NCI-H2196 treated with DMSO at 0.1 percent for 48 hours (cell line): ENCODE measurements around the gene EEF1AKMT4.
A peak's percentile ranks its signal among the peaks of the same experiment; 100 is the strongest.
"Not testable (repeated sequence)": the region's sequence is repeated elsewhere in the genome, so short reads cannot be mapped to it uniquely, and the experiment has no call there.

Experiments used
- DNase-seq: peaks from one replicate; lab custom pipeline; 2025; ENCODE audit not compliant: unreplicated experiment; lab: John Stamatoyannopoulos, UW

The EEF1AKMT4 gene

DNA sequence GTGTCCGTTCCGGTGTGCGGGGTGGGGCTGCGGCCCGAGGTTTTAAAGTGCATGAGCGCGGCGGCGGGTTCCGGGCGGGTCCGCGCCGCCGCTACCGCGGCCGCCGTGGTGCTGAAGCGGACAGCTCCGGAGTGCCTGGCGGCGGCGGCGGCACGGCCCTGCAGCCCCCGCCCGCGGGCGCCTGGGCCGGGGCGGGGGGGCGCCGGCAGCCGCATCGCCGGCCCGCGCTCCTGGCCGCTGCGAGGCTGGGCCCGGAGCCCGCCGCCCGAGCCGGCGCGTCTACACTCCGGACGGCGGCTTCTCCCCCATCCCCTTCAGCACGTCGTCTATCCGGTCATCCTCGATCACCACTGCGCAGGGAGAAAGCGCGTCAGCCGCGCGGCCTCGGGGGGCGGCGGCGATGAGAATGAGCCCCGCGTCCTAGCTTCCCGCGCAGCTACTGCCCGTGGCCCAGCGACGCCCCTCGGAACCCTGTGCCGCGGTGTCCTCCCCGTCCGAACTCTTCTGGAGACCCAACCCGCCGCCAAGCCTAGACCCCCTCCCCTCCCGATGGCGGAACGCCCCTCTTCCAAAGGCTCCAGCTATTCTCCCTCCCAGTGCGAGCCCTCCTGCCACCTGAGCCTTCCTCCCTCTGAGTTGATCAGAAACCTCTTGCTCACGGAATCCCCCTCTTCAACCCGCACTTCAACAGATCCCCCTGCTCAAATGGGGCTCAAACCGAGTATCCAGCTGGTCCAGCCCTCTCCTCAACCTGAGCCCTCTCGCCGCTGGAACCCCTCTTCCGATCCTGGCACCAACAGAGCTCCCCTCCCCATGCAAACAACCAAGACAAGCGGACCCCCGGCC lies 10.6 kb downstream of the EEF1AKMT4 start:
- DNase-seq, result no peak

DNA sequence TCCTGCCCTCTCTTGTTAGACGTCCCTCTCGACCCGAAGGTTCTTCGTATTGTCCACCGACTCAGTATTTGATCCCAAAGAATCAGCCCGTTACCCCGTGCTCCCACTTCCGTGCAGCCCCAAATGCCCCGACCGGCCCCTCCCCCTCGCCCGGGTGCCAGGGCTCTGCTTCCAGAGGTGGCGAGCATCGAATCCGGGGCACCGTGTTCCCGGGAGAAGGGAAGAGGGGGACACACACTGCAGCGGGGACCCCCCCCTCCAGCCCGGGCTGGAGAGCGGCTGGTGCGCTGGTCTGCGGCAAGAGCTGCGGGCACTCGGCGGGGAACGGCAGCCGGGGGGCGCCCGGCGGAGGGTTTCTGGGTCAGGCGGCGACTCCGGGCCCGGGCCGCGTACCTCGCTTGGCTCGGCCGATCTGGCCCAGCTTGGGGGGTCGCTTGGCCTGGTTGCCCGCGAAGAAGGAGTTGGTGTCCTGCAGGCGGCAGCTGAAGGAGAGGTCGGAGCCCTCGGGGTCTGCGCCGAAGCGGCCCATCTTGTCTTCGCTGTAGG lies 11.3 kb downstream of the EEF1AKMT4 start:
- DNase-seq, result no peak

DNA sequence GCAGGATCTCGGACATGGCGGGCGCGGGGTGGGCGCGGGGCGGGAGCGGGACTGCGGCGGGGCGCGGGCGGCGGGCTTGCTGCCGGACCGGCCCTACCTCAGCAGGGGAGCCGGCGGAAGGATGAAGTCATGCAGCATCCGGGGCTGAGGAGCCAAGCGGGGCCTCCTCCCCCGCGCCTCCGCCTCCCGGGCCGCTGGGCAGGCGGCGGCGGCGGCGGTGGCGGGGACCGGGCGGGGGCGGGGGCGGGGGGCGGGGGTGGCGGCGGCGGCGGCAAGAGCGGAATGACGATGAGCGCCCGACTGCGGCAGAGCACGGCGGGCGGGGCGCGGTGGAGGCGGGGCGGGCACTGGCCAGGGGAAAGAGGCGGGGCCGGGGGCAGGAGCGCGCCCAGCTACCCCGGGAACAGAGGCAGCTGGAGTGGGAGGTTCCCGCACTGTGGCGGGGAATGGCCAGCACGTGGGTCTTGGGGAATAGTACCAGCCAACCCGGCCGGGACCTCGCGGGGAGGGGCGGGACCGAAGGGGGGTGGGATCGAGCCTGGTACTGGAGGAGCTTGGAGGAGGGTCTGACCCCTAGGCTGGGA lies 11.9 kb downstream of the EEF1AKMT4 start, which contains the start of gene CAMK2N2:
Gene CAMK2N2 (minus strand): TSS at position 284 of the 584 bp plus-strand sequence. CDS start 268 bp downstream, at position 16.
- DNase-seq, result peak; percentile 97

DNA sequence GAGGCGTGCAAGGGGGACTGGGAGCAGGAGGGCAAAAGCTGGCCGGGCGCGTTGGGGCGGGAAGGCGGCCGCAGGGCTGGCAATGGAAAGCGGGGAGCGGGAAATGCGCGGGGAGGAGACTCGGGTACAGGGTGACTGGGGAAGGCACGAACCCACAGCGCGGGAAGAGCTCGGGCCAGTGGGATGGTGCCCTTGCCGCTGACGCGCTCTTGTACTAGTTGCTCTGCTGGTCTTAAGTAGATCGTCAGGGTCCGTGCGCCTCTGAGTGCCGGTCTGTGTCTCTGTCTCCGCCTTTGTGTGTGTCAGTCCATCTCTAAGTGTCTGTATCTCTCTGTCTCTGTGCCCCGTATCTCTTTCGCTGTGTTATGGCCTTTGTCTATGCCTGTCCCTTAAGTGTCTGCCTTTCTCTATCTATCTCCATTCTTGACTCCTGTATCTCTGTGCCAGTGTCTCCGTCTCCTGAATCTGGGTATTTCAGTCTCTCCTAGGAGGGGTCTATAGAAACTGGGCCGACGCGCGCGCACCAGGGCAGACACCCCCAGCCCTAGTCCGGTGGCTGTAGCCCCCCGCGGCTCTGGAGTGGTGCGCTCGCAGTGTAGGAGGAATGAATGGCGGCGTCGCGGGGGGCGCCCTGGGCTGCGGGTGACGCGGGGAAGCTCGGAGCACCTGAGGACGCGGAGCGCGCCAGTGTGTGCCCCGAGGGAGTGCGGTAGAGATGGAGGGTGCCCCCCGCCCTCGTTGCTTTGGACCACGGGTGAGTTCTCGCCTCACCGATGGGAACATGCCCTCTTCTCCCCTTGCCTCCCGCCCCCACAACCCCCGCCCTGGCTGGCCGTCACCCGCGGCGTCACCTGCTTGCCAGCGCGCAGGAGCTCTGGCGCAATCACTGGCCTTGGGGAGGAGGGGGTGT lies 12.6 kb downstream of the EEF1AKMT4 start:
- DNase-seq, result peak; percentile 76

DNA sequence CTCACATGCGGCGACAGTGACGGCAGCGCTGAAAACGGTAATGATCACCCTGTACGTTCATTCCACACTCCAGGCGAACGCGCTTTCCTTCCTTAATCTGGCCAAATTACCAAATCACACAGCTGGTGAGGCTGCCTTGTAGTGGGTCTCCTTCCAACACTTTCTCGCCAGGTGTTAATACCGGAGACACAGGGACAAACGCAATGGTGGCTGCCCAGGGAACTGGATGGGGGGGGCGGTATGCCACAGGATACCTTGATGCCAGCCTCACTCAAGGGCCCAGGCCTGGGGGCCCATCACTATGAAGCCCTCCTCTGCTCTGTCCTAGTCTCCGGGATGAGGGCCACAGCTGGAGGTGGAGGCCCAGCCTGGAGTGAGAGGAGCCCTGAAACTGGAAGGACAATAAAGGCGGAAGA lies 13.3 kb downstream of the EEF1AKMT4 start:
- DNase-seq, result no peak

DNA sequence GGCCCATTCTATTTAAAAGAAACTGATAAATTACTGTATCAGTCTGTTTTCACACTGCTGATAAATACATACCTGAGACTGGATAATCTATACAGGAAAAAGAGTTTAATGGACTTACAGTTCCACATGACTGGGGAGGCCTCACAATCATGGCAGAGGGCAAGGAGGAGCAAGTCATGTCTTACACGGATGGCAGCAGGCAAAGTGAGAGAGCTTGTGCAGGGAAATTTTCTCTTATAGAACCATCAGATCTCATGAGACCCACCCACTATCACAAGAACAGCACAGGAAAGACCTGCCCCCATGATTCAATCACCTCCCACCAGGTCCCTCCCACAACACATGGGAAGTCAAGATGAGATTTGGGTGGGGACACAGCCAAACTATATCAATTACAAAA lies 17.8 kb downstream of the EEF1AKMT4 start:
- DNase-seq, result not testable (repeated sequence)

DNA sequence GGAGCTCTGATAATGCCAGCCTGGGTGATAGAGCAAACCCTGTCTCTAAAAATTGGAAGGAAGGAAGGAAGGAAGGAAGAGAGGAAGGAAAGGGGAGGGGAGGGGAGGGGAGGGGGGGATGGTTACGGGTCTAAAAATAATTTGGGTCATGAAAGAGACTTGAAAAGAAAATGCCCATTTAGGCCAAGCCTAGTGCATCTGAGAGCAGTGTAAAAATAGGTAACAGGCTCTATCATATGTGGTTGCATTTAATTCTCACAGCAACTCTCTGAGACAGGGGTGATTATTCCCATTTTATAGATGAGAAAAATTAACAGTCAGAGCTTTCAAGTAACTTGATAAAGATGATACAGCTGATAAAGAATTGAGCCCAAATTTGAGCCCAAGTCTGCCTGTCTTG lies 22.8 kb downstream of the EEF1AKMT4 start:
- no peak for DNase-seq

DNA sequence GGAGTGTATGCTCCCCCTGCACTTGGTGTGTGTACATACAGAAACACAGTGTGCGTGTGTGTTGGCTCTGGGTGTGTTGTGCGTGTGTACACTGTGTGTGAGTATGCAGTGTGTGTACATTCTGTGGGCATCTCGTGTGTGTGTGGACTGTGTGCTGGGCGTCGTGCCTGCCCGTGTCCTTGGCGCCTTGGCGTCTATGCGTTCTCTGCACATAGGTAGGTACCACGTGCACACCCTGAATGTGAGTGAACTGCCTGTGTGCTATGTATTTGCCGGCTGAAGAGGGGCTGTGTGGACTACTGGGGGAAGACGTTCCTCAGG lies 25.9 kb downstream of the EEF1AKMT4 start:
- no peak for DNase-seq

DNA sequence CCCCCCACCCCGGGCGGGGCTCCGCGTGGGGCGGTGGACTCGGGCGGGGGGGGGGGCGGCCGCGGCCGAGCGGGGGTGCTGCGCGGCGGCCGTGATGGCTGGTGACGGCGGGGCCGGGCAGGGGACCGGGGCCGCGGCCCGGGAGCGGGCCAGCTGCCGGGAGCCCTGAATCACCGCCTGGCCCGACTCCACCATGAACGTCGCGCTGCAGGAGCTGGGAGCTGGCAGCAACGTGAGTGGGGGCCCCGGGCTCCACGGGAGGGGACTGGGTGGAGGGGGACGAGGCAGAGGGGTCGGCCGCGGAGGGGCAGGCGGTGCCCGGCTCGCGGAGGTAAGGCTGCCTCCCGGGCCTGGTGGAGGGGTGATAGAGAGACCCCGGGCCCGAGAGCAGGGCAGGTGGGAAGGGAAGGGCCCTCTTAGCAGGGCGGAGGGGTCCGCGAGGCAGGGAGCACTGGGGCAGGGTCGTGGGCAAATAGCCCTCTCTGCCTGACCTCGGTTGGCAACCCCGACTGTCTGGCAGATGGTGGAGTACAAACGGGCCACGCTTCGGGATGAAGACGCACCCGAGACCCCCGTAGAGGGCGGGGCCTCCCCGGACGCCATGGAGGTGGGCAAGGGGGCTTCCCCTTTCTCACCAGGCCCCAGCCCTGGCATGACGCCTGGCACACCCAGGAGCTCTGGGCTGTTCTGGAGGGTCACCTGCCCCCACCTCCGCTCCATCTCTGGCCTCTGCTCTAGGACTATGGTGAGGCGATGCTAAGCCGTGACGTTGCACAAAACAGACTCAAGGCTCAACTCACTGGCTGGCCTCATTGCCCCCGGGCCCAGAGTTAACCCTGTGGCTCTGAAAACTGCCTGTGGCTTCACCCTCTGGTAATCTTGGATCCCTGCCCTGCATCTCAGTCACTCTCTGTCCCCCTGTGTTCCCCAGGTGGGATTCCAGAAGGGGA lies 26.8 kb downstream of the EEF1AKMT4 start, which contains the start of gene ECE2:
Gene ECE2 (plus strand): TSS at position 62 of the 950 bp plus-strand sequence. CDS start 132 bp downstream, at position 194.
- DNase-seq, result no peak

DNA sequence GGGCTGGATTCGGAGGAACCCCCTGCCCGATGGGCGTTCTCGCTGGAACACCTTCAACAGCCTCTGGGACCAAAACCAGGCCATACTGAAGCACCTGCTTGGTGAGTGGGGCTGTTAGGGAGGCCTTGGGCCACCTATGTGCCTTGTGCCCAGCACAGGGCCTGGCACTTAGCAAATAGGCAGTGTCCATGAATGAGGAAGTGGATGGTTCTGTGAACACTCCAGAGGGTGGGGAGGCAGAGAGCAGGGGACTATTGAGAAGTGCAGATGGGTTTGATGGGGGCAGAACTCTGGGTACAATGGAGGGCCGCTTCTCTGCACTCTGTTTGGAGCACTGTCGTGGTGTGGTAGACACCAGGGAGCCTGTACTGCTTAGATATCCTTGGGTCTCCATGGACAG lies 27.9 kb downstream of the EEF1AKMT4 start:
- DNase-seq, result no peak

DNA sequence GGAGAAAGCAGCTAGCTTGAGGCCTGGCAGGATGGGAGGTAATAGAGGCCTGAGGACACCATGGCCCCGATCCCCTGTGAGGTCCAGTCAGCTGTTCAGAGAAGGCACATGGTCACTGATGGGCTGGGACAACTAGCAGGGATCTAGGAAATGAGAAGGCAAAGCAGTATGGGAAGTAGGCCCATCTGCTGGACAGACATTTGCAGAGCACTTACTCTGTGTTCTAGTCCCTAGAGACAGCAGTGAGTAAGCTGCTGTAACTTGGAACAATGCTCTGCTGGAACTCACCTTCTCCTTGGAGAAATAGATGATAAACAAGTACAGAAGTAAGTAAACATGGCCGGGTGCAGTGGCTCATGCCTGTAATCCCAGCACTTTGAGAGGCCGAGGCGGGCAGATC lies 33.5 kb downstream of the EEF1AKMT4 start:
- DNase-seq, result no peak

DNA sequence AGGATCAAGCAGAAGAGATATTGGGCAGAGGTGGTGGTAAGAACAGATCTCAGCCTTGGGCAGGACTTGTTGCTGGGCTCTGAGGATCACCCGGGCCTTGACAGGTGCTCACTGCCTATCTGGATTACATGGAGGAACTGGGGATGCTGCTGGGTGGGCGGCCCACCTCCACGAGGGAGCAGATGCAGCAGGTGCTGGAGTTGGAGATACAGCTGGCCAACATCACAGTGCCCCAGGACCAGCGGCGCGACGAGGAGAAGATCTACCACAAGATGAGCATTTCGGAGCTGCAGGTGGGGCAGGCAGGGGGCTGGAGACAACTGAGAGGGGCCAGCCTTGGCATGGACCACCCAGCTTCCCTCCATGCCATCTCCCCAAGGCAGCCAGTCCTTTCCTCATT lies 34.2 kb downstream of the EEF1AKMT4 start:
- DNase-seq, result no peak

DNA sequence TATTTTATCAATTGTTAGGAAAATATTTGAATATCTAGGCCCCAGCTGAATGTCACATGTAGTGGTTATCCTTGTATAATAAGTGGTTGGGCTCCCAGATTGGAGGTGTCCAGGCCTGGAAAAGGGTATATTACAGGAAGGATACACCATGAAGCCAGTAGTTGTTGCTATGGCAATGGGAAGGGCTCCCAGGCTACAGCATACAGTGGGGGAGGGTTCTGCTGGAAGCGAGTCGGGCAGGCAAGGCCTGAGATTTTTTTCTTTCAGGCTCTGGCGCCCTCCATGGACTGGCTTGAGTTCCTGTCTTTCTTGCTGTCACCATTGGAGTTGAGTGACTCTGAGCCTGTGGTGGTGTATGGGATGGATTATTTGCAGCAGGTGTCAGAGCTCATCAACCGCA lies 35.2 kb downstream of the EEF1AKMT4 start:
- DNase-seq, result peak; percentile 95

DNA sequence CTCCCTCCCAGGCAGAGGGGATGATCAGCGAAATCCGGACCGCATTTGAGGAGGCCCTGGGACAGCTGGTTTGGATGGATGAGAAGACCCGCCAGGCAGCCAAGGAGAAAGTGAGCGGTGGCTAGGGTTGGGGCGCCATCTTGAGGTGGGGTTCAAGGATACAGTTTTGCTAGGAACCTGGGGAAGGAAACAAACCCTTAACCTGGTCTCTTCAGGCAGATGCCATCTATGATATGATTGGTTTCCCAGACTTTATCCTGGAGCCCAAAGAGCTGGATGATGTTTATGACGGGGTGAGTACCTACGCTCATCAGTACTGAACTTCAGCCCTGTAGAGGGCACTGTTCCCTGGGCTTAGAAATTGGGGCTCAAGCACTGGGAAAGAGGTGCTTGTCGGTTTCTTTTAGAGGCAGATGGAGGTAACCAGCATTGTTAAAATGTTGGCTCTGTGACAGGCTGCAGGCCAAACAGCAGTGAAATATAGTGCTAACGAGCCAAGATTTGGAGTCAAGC lies 40.0 kb downstream of the EEF1AKMT4 start:
- peak; percentile 59 for DNase-seq

DNA sequence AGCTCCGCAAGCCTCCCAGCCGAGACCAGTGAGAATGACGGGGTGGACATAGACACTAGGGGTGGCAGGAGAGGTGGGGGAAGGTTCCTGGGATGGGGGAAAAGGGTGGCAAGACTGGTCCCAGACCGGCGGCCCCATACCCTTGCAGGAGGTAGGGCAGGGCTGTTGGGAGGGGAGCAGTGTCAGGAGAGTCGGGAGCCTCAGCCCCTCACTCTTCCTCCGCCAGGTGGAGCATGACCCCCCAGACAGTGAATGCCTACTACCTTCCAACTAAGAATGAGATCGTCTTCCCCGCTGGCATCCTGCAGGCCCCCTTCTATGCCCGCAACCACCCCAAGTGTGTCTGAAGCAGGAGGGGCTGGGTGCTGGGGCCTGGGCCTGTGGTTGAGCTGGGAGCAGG lies 40.9 kb downstream of the EEF1AKMT4 start:
- no peak for DNase-seq

DNA sequence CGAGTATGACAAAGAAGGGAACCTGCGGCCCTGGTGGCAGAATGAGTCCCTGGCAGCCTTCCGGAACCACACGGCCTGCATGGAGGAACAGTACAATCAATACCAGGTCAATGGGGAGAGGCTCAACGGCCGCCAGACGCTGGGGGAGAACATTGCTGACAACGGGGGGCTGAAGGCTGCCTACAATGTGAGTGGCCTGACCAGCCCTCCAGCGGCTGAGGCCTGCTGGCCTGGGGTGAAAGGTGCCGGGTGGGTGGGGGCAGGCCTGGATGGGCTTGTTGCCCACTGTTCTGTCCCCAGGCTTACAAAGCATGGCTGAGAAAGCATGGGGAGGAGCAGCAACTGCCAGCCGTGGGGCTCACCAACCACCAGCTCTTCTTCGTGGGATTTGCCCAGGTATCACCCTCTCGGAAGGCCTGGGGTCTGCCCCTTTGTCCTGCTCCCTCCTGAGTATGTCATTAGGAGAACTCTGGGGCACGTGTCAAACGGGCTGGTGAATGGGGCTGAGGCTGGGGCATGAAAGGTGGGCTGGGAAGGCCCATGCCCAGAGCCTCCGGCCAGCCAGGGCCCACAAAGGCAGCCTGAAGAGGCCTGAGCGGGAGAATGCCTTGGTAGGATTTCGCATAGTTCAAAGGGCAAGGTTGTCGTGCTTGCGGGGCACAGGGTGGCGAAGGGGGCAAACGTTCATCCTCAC lies 41.7 kb downstream of the EEF1AKMT4 start:
- DNase-seq, result no peak

DNA sequence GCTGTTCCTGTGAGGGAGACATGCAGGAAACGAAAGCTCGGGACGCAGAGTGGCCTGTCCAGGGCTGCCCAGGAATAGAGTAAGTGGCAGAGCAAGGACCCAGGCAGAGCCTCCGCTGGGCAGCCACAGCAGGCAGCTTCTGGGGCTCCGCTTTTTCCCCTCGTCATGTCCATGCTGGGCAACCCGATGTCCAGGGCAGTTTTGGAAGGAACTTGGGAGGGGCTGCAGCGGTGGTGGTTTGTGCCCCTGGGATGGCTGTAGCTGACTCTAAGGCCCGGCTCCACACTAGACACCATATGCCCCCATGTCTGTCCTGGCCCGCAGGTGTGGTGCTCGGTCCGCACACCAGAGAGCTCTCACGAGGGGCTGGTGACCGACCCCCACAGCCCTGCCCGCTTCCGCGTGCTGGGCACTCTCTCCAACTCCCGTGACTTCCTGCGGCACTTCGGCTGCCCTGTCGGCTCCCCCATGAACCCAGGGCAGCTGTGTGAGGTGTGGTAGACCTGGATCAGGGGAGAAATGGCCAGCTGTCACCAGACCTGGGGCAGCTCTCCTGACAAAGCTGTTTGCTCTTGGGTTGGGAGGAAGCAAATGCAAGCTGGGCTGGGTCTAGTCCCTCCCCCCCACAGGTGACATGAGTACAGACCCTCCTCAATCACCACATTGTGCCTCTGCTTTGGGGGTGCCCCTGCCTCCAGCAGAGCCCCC lies 42.4 kb downstream of the EEF1AKMT4 start:
- no peak for DNase-seq

DNA sequence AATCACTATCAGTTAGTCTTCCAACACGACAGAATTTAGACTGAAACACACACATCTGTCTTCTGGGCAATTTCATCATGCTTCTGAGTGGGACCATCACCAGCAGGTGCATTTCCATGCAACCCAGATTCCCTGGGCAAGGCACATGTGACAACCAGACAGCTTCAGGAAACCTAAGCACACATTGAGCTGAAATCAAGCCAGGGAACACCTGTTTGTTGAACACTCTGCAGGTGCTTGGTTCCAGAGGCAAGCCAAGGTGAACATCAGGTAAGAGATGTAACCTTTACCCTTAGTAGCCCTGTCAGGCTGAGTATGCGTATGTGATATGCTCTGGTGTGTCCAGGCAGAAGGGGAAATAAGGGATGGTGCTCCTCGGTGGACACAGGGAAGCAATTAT lies 46.3 kb downstream of the EEF1AKMT4 start:
- peak; percentile 51 for DNase-seq

DNA sequence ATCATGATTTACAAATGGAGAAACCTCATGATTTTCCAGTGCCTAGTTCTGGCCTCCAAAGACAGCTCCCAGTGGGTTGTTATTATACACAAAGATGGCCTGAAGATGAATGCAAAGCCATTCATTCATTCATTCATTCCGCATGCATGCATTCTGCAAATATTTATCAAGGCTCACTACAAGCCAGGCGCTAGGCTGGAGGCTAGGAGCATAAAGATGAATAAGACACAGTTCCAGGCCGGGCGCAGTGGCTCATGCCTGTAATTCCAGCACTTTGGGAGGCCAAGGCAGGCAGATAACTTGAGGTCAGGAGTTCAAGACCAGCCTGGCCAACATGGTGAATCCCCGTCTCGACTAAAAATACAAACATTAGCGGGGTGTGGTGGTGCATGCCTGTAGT lies 47.1 kb downstream of the EEF1AKMT4 start:
- no peak for DNase-seq
